A673 (cell line): ENCODE data around the gene LRP1.

Experiments used
- EZH2 ChIP-seq: fragments of 200-600 bp; sonication (generic); IDR thresholded peaks from 2 replicates; pipeline ENCODE4 v1.6.1; 2017; ENCODE audit warnings: borderline replicate concordance, low read depth, mild to moderate bottlenecking, mixed read lengths, antibody characterized with exemption, low read length; ENCODE audit not compliant: poor library complexity, severe bottlenecking
- TF ChIP-seq, protein P1 (sequence below): fragments of 300-800, 200-600 bp; sonication (generic); conservative IDR thresholded peaks from 2 replicates; pipeline ENCODE4 v1.5.1; 2017; ENCODE audit warnings: low read depth, mild to moderate bottlenecking, antibody characterized with exemption, low read length, moderate library complexity, mixed read lengths

DNA sequence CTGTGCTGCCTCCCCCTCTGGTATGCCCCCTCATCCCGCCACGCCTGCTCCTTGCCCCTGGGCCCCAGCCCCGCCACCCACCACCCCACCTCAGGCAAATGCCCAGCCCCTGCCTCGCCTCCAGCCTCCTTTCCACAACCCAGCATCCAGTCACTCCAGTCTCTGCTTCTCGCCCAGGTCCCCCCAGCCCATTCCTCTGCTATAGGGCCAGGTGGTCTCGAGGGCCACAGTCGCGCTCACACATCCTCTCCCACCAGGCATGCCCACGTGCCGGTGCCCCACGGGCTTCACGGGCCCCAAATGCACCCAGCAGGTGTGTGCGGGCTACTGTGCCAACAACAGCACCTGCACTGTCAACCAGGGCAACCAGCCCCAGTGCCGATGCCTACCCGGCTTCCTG lies 82.2 kb downstream of the LRP1 start:
- TF ChIP-seq, protein P1, sequence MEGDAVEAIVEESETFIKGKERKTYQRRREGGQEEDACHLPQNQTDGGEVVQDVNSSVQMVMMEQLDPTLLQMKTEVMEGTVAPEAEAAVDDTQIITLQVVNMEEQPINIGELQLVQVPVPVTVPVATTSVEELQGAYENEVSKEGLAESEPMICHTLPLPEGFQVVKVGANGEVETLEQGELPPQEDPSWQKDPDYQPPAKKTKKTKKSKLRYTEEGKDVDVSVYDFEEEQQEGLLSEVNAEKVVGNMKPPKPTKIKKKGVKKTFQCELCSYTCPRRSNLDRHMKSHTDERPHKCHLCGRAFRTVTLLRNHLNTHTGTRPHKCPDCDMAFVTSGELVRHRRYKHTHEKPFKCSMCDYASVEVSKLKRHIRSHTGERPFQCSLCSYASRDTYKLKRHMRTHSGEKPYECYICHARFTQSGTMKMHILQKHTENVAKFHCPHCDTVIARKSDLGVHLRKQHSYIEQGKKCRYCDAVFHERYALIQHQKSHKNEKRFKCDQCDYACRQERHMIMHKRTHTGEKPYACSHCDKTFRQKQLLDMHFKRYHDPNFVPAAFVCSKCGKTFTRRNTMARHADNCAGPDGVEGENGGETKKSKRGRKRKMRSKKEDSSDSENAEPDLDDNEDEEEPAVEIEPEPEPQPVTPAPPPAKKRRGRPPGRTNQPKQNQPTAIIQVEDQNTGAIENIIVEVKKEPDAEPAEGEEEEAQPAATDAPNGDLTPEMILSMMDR: no peak
- TF ChIP-seq EZH2: no peak
